K562 (cell line): ENCODE results near the gene CLCNKB. TPM values are rescaled to one million over a fixed set of nuclear protein-coding genes. Genes with fewer than 3 reads are reported as not detected.

Experiments used
- ATAC-seq: fragments of 200-7000 bp; cut with Tn5 transposase; 3 replicates; pipeline ENCODE4 v1.9.1; 2020; ENCODE audit warnings: moderate library complexity
- BruUV-seq: library from RNA; stranded (reverse); fragments of 400-500 nt; replicated peaks from 2 replicates; lab custom pipeline; 2021; lab: Mats Ljungman, UMichigan
- CTCF ChIA-PET: fragments of 300-600 bp; formaldehyde crosslinking; extraction: SDS; loops from one replicate; lab custom pipeline; 2021; ENCODE audit warnings: low intra/inter-chr PET ratio; lab: Yijun Ruan, JAX
- POLR2A ChIA-PET: fragments of 300-600, 350-650 bp; sonication (Branson Sonifier 250); formaldehyde crosslinking; extraction: SDS; loops from one replicate; lab custom pipeline; 2021; ENCODE audit warnings: antibody characterized with exemption, inconsistent platforms; lab: Yijun Ruan, JAX
- DNase-seq, 4 experiments: peaks; one replicate each; pipeline versions ENCODE4 v3.0.0 to v3.0.0-alpha.2; 2011 to 2018; ENCODE audit warnings: low spot score in 3 of 4, mixed read lengths in 3 of 4; ENCODE audit errors: extremely low read depth in 1 of 4
- FAIRE-seq: peaks from 2 replicates; lab custom pipeline; 2011; peaks lifted over from hg19 to GRCh38; lab: Jason Lieb, UNC
- H2AFZ ChIP-seq: 2 replicates; pipeline ENCODE4 v1.6.0; 2011; ENCODE audit warnings: low read depth, low read length, control low read depth, inconsistent platforms
- H3K27ac ChIP-seq: fragments of 200-600 bp; 3 replicates; pipeline ENCODE4 v1.8.0; 2011; ENCODE audit warnings: low read depth, mild to moderate bottlenecking, control low read depth, inconsistent platforms, low read length, moderate library complexity, mixed read lengths; ENCODE audit errors: extremely low read depth
- H3K27me3 ChIP-seq, 2 experiments: fragments of 300-600 bp in 1 of 2; 2 replicates in 1 of 2; 3 replicates in 1 of 2; pipeline versions ENCODE4 v1.6.0 to v1.8.0; 2011; ENCODE audit warnings: inconsistent platforms in 2 of 2, low read length in 2 of 2, mild to moderate bottlenecking in 1 of 2, mixed read lengths in 1 of 2, moderate library complexity in 1 of 2; ENCODE audit not compliant: control insufficient read depth in 2 of 2, insufficient read depth in 2 of 2
- H3K36me3 ChIP-seq: fragments of 300-600 bp; 3 replicates; pipeline ENCODE4 v1.8.0; 2011; ENCODE audit warnings: mild to moderate bottlenecking, low read length, inconsistent platforms; ENCODE audit not compliant: control insufficient read depth, insufficient read depth
- H3K4me1 ChIP-seq, 2 experiments: fragments of 200-600 bp in 1 of 2; replicated peaks in 1 of 2; 2 replicates in 1 of 2; 3 replicates in 1 of 2; pipeline versions ENCODE4 v1.5.1 to v1.8.0; 2011; ENCODE audit warnings: inconsistent platforms in 2 of 2, low read length in 2 of 2, mild to moderate bottlenecking in 1 of 2, mixed read lengths in 1 of 2, moderate library complexity in 1 of 2; ENCODE audit not compliant: control insufficient read depth in 2 of 2, insufficient read depth in 2 of 2
- H3K4me2 ChIP-seq: 2 replicates; pipeline ENCODE4 v1.6.1; 2011; ENCODE audit warnings: low read length, control low read depth, inconsistent platforms, mixed read lengths; ENCODE audit not compliant: insufficient read depth
- H3K4me3 ChIP-seq: fragments of 200-600 bp; sonication (generic), shearing (Covaris generic); 2 replicates; pipeline ENCODE4 v1.5.1; 2016; ENCODE audit warnings: control low read depth, inconsistent platforms
- H3K79me2 ChIP-seq: fragments of 200-600 bp; 3 replicates; pipeline ENCODE4 v1.8.0; 2011; ENCODE audit warnings: low read length, inconsistent platforms; ENCODE audit not compliant: control insufficient read depth, insufficient read depth
- H3K9ac ChIP-seq, 2 experiments: 2 replicates each; pipeline versions ENCODE4 v1.6.0 to v1.6.1; 2011; ENCODE audit warnings: low read depth in 2 of 2, low read length in 2 of 2, control low read depth in 1 of 2, inconsistent platforms in 1 of 2, mild to moderate bottlenecking in 1 of 2, mixed read lengths in 1 of 2; ENCODE audit not compliant: insufficient read depth in 1 of 2
- H3K9me1 ChIP-seq: one replicate; pipeline ENCODE4 v1.6.0; 2011; ENCODE audit warnings: inconsistent platforms, mild to moderate bottlenecking, low read length, moderate library complexity; ENCODE audit not compliant: control insufficient read depth, insufficient read depth
- H3K9me3 ChIP-seq: replicated peaks from 2 replicates; pipeline ENCODE4 v1.5.1; 2011; ENCODE audit warnings: low read depth, low read length, inconsistent platforms; ENCODE audit not compliant: control insufficient read depth, insufficient read depth
- H4K20me1 ChIP-seq: replicated peaks from 2 replicates; pipeline ENCODE4 v1.6.1; 2011; ENCODE audit warnings: low read length, inconsistent platforms, mixed read lengths; ENCODE audit not compliant: control insufficient read depth, insufficient read depth
- CTBP1 ChIP-seq: fragments of 450-650 bp; IDR thresholded peaks from 2 replicates; pipeline ENCODE4 v1.6.1; 2016; ENCODE audit warnings: borderline replicate concordance
- CXXC5 ChIP-seq: fragments of 250-450 bp; sonication (Bioruptor Pico); IDR thresholded peaks from 2 replicates; pipeline ENCODE4 v1.8.0; 2022; ENCODE audit warnings: inconsistent platforms, mild to moderate bottlenecking, moderate library complexity
- ELF2 ChIP-seq: fragments of 250-450 bp; sonication (Bioruptor Pico); IDR thresholded peaks from 2 replicates; pipeline ENCODE4 v1.5.0; 2021; ENCODE audit warnings: mild to moderate bottlenecking
- EZH2 ChIP-seq: IDR thresholded peaks from 2 replicates; pipeline ENCODE4 v1.6.1; 2012; ENCODE audit warnings: low read depth, mild to moderate bottlenecking, inconsistent platforms, low read length, borderline replicate concordance
- KHSRP ChIP-seq: fragments of 450-650 bp; IDR thresholded peaks from 2 replicates; pipeline ENCODE4 v1.6.1; 2017
- LCOR ChIP-seq: sonication (generic); formaldehyde crosslinking; IDR thresholded peaks from 2 replicates; pipeline ENCODE4 v1.8.0; 2022; ENCODE audit warnings: mild to moderate bottlenecking, missing genetic modification reagents
- NUFIP1 ChIP-seq: fragments of 450-650 bp; IDR thresholded peaks from 2 replicates; pipeline ENCODE4 v1.6.1; 2018; ENCODE audit not compliant: partially characterized antibody
- SMAD2 ChIP-seq: fragments of 150-350 bp; IDR thresholded peaks from 2 replicates; pipeline ENCODE4 v1.6.1; 2014; ENCODE audit warnings: low read depth, mild to moderate bottlenecking, low read length
- SUPT5H ChIP-seq: fragments of 450-650 bp; IDR thresholded peaks from 2 replicates; pipeline ENCODE4 v1.6.1; 2016
- ZNF778 ChIP-seq: fragments of 450-650 bp; formaldehyde crosslinking; IDR thresholded peaks from 2 replicates; pipeline ENCODE4 v1.4.0; 2020; ENCODE audit warnings: mild to moderate bottlenecking, moderate library complexity
- WGBS: fragments of 100-300 bp; shearing (Covaris generic); methylation state at CpG from one replicate; pipeline ENCODE4 v1.1.6; 2016; ENCODE audit warnings: low coverage, mixed read lengths; ENCODE audit not compliant: insufficient coverage; ENCODE audit errors: missing lambda C conversion rate; 5-methylcytosine and 5-hydroxymethylcytosine counted together
- in situ Hi-C: fragments of 300-500 bp; cut with MboI; formaldehyde crosslinking; loops from 4 replicates; pipeline ENCODE4 v1.15.0; 2018; ENCODE audit warnings: inconsistent platforms, mixed read lengths
- intact Hi-C: fragments of 100-400 bp; cut with micrococcal nuclease; formaldehyde crosslinking; loops from 2 replicates; pipeline ENCODE4 v1.14.2; 2022
- polyA plus RNA-seq, 8 experiments: library from polyadenylated mRNA; depleted of rRNA in 4 of 8; stranded (reverse) in 5 of 8; unstranded in 3 of 8; fragments of >200 nt; fragmentation: Nextera tagmentation in 2 of 8; fragmentation: Illumina TruSeq in 1 of 8; extraction: Ambion mirVana in 2 of 8; extraction: Trizol in 1 of 8; gene quantifications; 2 replicates each; pipeline versions ENCODE4 v1.2.1 to v1.2.3, GENCODE V29; 2011 to 2014; ENCODE audit warnings: inconsistent platforms in 1 of 8, missing spikeins in 1 of 8
- total RNA-seq, 7 experiments: library from RNA; depleted of rRNA in 6 of 7; stranded (reverse); fragments of >200 nt in 6 of 7; fragmentation: Illumina TruSeq in 2 of 7; extraction: Trizol in 2 of 7; gene quantifications; 2 replicates each; pipeline versions ENCODE4 v1.2.1 to v1.2.3, GENCODE V29; 2011 to 2021; ENCODE audit warnings: low replicate concordance in 1 of 7
- TF ChIP-seq, protein P1 (sequence below): sonication (generic); formaldehyde crosslinking; IDR thresholded peaks from 2 replicates; pipeline ENCODE4 v1.8.0; 2022; ENCODE audit warnings: mild to moderate bottlenecking, missing genetic modification reagents
- TF ChIP-seq, protein P2 (sequence below): sonication (generic); formaldehyde crosslinking; IDR thresholded peaks from 2 replicates; pipeline ENCODE4 v1.8.0; 2022; ENCODE audit warnings: missing genetic modification reagents, mild to moderate bottlenecking, borderline replicate concordance
- TF ChIP-seq, protein P3 (sequence below): fragments of 250-450 bp; sonication (Bioruptor Pico); IDR thresholded peaks from 2 replicates; pipeline ENCODE4 v1.5.1; 2021; ENCODE audit warnings: mild to moderate bottlenecking

Gene CLCNKB
- total and polyA plus RNA-seq, 9 of the 15 experiments (the other 6 are each of a cell fraction or from before 2014, with no cell fraction given): 0.08 to 1.7 (median 0.64) TPM

DNA sequence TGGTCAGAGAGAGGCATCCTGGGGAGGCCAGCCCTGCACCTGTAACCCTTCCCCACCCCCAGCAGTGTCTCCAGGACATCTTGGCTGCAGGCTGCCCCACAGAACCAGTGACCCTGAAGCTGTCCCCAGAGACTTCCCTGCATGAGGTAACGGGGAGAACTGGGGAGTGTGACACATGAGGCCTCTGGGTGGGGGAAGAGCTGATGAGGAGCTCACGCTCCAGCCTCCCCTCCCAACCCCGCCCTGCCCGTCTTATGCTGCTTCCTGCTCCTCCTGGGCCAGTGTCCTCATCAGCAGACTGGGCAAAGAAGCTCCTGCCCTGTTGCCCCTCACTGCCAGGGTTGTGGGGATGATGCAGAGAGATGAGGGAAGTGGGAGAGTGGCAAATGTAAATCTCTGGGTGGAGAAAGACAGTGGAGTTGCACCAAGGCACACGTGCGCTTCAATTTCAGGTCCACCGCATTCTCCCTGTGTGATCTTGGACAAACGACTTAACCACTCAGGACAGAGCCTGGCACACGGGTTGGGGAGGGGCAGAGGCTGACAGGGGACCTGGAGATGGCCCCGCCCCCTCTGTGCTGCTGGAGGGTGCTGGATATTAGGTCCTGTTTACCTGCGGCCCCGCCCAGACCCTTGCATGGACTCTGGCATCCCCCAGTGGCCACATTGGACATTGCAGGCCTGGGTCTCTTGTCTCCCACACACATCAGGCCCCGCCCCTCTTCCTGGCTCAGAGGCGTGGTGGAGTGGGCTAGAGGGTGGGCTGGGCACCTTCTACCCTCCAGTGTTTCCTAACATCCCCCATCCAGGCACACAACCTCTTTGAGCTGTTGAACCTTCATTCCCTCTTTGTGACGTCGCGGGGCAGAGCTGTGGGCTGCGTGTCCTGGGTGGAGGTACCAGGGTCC is 12.3 kb downstream of the CLCNKB start:
- Histone ChIP-seq H3K9me3 (no peaks in the 10 kb centered on the region), H3K9ac (peak overlapping the region; percentile 21 to 49; a peak in 2 of 4 replicates), H3K27ac (peak overlapping the region; percentile 82), H3K4me3 (no peak overlapping the region), H3K4me1 (peaks cover 32 to 44% of the 10 kb centered on the region in 2 experiments; a peak in 4 of 5 replicates), H2AFZ (peak overlapping the region; percentile 94), H3K79me2 (no peaks in the 10 kb centered on the region), H3K36me3 (no peaks in the 10 kb centered on the region), H3K27me3 (no peaks in the 10 kb centered on the region; a peak in 1 of 5 replicates), H3K9me1 (no peaks in the 10 kb centered on the region), H3K4me2 (peak overlapping the region; percentile 60), H4K20me1 (no peaks in the 10 kb centered on the region)
- DNase-seq: peak; percentile 96 to 98 (median 97)
- intact Hi-C loops: loop anchor here (1.0 to 5.0 kb wide), 2 partner anchors 47 to 259 kb away; no protein-coding TSS in a partner anchor
- BruUV-seq: no TSS peak
- in situ Hi-C loops: no loop called here
- CTCF ChIA-PET: interaction anchor here (0.6 to 3.4 kb wide), 2 partner anchors 43 to 47 kb away, joined by 4 to 53 read pairs; no protein-coding TSS in a partner anchor
- ATAC-seq: peak; percentile 92
- POLR2A ChIA-PET: interaction anchor here (0.5 to 1.0 kb wide), 2 partner anchors 8 to 11 kb away, joined by 3 to 5 read pairs; no protein-coding TSS in a partner anchor
- 21% methylated on average over 18 of the region's 18 CpGs for WGBS
- FAIRE-seq: peak; percentile 82
- TF ChIP-seq, protein P1, sequence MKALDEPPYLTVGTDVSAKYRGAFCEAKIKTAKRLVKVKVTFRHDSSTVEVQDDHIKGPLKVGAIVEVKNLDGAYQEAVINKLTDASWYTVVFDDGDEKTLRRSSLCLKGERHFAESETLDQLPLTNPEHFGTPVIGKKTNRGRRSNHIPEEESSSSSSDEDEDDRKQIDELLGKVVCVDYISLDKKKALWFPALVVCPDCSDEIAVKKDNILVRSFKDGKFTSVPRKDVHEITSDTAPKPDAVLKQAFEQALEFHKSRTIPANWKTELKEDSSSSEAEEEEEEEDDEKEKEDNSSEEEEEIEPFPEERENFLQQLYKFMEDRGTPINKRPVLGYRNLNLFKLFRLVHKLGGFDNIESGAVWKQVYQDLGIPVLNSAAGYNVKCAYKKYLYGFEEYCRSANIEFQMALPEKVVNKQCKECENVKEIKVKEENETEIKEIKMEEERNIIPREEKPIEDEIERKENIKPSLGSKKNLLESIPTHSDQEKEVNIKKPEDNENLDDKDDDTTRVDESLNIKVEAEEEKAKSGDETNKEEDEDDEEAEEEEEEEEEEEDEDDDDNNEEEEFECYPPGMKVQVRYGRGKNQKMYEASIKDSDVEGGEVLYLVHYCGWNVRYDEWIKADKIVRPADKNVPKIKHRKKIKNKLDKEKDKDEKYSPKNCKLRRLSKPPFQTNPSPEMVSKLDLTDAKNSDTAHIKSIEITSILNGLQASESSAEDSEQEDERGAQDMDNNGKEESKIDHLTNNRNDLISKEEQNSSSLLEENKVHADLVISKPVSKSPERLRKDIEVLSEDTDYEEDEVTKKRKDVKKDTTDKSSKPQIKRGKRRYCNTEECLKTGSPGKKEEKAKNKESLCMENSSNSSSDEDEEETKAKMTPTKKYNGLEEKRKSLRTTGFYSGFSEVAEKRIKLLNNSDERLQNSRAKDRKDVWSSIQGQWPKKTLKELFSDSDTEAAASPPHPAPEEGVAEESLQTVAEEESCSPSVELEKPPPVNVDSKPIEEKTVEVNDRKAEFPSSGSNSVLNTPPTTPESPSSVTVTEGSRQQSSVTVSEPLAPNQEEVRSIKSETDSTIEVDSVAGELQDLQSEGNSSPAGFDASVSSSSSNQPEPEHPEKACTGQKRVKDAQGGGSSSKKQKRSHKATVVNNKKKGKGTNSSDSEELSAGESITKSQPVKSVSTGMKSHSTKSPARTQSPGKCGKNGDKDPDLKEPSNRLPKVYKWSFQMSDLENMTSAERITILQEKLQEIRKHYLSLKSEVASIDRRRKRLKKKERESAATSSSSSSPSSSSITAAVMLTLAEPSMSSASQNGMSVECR (CRISPR knock-in tag): 0 out of 2 replicates have a peak, but pooled peaks have one; percentile 50
- no peak; the same call in 1 of the 2 replicates for TF ChIP-seq KHSRP
- no peak for TF ChIP-seq SMAD2
- no peak for TF ChIP-seq ZNF778 (CRISPR knock-in tag)
- TF ChIP-seq NUFIP1: no peak
- no peak for TF ChIP-seq CXXC5
- no peak for TF ChIP-seq ELF2
- TF ChIP-seq LCOR (CRISPR knock-in tag): 0 out of 2 replicates have a peak, but pooled peaks have one; percentile 71
- TF ChIP-seq SUPT5H: no peak
- TF ChIP-seq, protein P2, sequence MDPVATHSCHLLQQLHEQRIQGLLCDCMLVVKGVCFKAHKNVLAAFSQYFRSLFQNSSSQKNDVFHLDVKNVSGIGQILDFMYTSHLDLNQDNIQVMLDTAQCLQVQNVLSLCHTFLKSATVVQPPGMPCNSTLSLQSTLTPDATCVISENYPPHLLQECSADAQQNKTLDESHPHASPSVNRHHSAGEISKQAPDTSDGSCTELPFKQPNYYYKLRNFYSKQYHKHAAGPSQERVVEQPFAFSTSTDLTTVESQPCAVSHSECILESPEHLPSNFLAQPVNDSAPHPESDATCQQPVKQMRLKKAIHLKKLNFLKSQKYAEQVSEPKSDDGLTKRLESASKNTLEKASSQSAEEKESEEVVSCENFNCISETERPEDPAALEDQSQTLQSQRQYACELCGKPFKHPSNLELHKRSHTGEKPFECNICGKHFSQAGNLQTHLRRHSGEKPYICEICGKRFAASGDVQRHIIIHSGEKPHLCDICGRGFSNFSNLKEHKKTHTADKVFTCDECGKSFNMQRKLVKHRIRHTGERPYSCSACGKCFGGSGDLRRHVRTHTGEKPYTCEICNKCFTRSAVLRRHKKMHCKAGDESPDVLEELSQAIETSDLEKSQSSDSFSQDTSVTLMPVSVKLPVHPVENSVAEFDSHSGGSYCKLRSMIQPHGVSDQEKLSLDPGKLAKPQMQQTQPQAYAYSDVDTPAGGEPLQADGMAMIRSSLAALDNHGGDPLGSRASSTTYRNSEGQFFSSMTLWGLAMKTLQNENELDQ (CRISPR knock-in tag): no peak
- TF ChIP-seq, protein P3, sequence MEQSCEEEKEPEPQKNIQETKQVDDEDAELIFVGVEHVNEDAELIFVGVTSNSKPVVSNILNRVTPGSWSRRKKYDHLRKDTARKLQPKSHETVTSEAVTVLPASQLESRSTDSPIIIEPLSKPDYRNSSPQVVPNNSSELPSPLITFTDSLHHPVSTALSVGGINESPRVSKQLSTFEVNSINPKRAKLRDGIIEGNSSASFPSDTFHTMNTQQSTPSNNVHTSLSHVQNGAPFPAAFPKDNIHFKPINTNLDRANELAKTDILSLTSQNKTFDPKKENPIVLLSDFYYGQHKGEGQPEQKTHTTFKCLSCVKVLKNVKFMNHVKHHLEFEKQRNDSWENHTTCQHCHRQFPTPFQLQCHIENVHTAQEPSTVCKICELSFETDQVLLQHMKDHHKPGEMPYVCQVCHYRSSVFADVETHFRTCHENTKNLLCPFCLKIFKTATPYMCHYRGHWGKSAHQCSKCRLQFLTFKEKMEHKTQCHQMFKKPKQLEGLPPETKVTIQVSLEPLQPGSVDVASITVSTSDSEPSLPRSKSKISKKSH: no peak
- peak; percentile 94 for TF ChIP-seq CTBP1
- TF ChIP-seq EZH2: no peak
